OCI-LY1 (cell line): ENCODE measurements around the gene KRTAP5-4.

Source experiments
- EZH2 ChIP-seq: fragments of 200-600 bp; sonication (generic), shearing (Covaris generic); IDR thresholded peaks from 2 replicates; pipeline ENCODE4 v1.8.0; 2017; ENCODE audit warnings: borderline replicate concordance, mixed run types, mild to moderate bottlenecking, antibody characterized with exemption, low read length, moderate library complexity, mixed read lengths
- TF ChIP-seq, protein P1 (sequence below): fragments of 200-600 bp; sonication (generic), shearing (Covaris generic); IDR thresholded peaks from 2 replicates; pipeline ENCODE4 v1.5.1; 2017; ENCODE audit warnings: mild to moderate bottlenecking, antibody characterized with exemption, low read length, moderate library complexity, mixed read lengths

DNA sequence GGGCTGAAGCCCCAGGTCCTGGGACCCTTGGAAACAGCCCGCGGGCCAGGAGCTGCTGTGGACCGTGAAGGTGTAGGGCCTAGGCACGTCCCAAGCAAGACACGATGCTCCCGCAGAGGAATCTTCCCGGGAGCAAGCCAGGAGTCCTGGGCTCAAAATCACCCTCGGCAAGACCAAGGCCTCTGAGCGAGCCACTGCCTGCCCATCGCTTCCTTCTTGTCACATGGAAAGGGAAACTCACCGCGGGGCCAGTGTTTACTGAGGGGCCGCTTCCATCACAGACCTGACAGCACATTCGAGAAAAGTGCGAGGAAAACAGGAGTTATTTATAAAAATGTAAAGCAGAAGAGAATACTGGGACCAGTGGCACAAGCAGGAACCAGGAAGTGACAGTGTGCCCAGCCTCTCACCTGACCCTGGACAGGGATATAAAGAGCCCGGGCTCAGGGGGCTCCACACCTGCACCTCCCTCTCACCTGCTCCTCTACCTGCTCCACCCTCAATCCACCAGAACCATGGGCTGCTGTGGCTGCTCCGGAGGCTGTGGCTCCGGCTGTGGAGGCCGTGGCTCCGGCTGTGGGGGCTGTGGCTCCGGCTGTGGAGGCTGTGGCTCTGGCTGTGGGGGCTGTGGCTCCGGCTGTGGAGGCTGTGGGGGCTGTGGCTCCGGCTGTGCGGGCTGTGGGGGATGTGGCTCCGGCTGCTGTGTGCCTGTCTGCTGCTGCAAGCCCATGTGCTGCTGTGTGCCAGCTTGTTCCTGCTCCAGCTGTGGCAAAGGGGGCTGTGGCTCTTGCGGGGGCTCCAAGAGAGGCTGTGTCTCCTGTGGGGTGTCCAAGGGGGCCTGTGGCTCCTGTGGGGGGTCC lies 7.6 kb upstream of the KRTAP5-4 start, which contains the start of gene KRTAP5-5:
- TF ChIP-seq, protein P1, sequence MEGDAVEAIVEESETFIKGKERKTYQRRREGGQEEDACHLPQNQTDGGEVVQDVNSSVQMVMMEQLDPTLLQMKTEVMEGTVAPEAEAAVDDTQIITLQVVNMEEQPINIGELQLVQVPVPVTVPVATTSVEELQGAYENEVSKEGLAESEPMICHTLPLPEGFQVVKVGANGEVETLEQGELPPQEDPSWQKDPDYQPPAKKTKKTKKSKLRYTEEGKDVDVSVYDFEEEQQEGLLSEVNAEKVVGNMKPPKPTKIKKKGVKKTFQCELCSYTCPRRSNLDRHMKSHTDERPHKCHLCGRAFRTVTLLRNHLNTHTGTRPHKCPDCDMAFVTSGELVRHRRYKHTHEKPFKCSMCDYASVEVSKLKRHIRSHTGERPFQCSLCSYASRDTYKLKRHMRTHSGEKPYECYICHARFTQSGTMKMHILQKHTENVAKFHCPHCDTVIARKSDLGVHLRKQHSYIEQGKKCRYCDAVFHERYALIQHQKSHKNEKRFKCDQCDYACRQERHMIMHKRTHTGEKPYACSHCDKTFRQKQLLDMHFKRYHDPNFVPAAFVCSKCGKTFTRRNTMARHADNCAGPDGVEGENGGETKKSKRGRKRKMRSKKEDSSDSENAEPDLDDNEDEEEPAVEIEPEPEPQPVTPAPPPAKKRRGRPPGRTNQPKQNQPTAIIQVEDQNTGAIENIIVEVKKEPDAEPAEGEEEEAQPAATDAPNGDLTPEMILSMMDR = no peak
- no peak for TF ChIP-seq EZH2
